ENCODE measurements around the gene FAM53B.

The FAM53B gene

DNA sequence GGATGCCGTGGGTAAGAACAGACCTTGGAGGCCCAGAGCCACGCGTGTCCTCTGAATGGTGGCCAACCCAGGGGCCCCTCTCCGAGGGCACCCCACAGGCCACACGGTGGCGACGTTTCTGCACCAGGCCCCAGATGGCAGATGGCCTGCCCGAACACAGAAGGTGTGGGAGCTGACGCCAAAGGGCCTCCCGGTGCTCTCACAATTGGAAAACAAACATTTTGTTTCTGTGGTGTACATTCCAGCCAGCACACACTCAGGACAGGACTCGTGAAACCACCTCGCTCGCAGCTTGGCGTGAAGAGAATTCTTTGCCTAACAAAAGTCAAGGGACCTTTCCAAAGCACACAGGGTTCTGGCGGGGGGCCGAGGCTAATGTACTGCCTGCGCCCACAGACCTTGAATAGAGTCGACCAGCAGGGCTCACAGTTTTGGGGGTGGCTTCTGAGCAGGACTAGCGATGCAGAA lies 112.1 kb downstream of the FAM53B start:
- TF ChIP-seq, protein P1, sequence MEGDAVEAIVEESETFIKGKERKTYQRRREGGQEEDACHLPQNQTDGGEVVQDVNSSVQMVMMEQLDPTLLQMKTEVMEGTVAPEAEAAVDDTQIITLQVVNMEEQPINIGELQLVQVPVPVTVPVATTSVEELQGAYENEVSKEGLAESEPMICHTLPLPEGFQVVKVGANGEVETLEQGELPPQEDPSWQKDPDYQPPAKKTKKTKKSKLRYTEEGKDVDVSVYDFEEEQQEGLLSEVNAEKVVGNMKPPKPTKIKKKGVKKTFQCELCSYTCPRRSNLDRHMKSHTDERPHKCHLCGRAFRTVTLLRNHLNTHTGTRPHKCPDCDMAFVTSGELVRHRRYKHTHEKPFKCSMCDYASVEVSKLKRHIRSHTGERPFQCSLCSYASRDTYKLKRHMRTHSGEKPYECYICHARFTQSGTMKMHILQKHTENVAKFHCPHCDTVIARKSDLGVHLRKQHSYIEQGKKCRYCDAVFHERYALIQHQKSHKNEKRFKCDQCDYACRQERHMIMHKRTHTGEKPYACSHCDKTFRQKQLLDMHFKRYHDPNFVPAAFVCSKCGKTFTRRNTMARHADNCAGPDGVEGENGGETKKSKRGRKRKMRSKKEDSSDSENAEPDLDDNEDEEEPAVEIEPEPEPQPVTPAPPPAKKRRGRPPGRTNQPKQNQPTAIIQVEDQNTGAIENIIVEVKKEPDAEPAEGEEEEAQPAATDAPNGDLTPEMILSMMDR (IDR thresholded peaks at IDR 0.05; ENCODE audit: control insufficient read depth, extremely low read depth, insufficient read depth) = peak; percentile 64
- peak; percentile 89 for DNase-seq (ENCODE audit: low read depth)
- no peak overlapping the region for H3K4me3 ChIP-seq (ENCODE audit: low read depth, low read length)

DNA sequence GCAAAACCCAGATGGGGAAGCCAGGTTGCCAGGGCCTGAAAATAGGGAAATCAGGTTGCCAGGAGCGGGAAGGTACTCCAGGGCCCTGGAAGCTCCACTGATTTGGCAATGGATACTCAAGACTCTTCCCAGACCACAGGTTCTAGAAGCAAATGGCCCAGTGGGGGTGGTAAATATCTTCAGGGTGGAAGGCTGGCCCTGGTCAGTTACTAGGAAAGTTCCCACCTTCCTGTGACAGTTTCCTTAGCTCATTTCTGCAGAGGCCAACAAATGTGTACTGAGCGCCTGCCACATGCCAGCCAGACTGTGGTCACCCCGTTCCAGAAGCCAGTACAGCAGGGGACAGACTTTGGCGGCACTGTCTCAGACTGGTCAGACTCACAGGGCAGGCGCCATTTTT lies 113.6 kb downstream of the FAM53B start:
- DNase-seq (ENCODE audit: low read depth) = no peak
- TF ChIP-seq, protein P1 (IDR thresholded peaks at IDR 0.05; ENCODE audit: control insufficient read depth, extremely low read depth, insufficient read depth) = no peak
- no peak overlapping the region for H3K4me3 ChIP-seq (ENCODE audit: low read depth, low read length)

DNA sequence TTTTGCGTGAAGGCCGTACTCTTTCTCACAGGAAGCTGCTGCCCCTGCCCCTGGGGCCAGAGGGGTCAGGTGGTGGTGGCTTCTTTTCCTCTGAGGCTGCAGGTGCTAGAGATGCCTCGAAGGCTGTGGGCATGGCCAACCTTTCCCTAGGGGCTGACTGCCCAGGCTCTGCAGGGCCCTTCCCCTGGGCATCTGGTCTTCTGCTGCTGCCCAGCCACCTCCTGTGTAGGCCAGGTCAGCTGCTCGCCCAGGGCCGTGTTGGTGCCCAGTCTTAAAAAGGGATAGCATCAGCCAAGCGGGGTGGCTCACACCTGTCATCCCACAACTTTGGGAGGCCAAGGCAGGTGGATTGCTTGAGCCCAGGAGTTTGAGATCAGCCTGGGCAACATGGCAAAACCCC lies 114.3 kb downstream of the FAM53B start:
- TF ChIP-seq, protein P1 (IDR thresholded peaks at IDR 0.05; ENCODE audit: control insufficient read depth, extremely low read depth, insufficient read depth) = no peak
- no peak for DNase-seq (ENCODE audit: low read depth)
- no peak overlapping the region for H3K4me3 ChIP-seq (ENCODE audit: low read depth, low read length)

DNA sequence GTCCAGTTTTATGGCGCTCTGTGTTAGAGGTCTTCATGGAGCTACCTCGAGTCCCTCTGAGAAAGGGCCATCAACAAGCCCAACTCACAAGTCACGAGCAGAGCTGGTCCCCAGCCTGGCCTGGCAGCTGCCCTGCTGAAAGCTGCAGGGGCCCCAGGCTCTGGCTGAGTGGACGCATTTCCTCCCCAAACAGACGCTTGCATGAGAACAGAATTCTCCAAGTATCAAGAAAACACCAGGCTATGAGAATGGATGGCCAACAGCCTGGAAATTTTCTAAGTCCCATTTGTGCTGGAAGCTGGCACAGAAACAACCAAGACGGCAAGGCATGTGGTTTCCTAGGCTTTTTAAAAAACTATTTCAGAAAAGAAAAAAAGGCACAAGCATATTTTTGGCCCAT lies 114.8 kb downstream of the FAM53B start:
- H3K4me3 ChIP-seq (ENCODE audit: low read depth, low read length) = no peak overlapping the region
- no peak for DNase-seq (ENCODE audit: low read depth)
- TF ChIP-seq, protein P1 (IDR thresholded peaks at IDR 0.05; ENCODE audit: control insufficient read depth, extremely low read depth, insufficient read depth) = no peak

DNA sequence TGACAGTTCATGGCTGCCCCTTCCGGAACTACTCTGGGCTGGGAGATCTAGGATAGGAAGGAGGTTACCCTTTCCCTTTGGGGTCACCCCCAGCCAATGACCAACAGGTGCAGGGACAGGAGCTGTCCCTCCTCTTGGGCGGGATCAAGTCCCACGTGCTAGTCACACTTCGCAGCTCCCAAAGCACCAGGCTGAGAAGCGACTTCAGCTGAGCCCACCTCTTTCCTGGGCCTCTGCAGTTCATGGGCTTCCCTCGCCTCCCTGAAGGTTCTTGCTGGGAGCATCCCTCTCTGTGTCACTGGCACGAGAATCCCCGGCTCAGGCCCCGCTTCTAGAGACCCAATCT lies 115.5 kb downstream of the FAM53B start:
- TF ChIP-seq, protein P1 (IDR thresholded peaks at IDR 0.05; ENCODE audit: control insufficient read depth, extremely low read depth, insufficient read depth) = no peak
- no peak overlapping the region for H3K4me3 ChIP-seq (ENCODE audit: low read depth, low read length)
- DNase-seq (ENCODE audit: low read depth) = no peak

DNA sequence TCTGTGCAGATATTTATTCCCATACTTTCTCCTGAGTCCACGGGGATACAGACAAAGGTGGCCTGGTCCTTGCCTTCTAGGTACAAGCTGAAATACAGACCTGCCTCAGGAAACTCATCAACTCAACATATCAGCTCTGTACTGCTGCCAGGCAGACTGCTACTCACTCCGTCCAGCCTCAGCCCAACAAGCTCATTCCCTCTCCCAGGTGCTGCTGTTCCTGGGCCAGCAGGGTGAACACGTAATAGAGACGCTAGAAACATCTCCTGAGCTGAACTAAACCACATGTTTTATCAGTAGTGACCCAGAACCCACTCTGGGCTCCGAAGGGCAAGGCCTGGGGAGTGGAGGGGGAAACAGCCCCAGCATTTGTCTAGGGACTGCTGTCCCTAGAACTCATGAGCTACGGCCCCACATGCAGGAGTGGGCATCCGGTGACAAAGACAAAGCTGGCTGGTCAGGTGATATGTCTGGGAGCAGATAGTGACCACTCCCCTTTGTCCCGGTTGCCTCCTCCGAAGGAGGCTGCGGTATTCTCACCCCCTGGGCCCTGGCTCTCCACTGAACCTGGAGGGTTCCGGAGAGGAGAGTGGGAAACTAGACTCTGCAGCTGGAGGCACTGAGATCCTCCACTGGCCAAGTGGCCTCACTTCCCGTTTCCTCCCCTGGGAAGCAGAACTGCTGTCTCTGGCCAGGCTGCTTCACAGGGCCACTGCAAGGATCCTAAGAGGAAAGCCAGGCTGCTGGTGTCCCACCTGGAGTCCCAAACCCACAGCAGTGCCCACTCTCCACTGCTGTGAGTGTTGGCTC lies 116.1 kb downstream of the FAM53B start:
- DNase-seq (ENCODE audit: low read depth) = no peak
- H3K4me3 ChIP-seq (ENCODE audit: low read depth, low read length) = no peak overlapping the region
- TF ChIP-seq, protein P1 (IDR thresholded peaks at IDR 0.05; ENCODE audit: control insufficient read depth, extremely low read depth, insufficient read depth) = no peak

Measured in LNCaP clone FGC (cell line).